Suprapubic skin (tissue), 4 donors: Measurements from ENCODE around the gene PODN. TPM values are rescaled to one million over a fixed set of nuclear protein-coding genes. Genes with fewer than 3 reads are reported as not detected.
A peak's percentile ranks its signal among the peaks of the same experiment; 100 is the strongest.

Experiments
- DNase-seq, 2 donors: peaks; one replicate each; pipeline ENCODE4 v3.0.0-alpha.2; 2019; ENCODE audit warnings: low spot score in 2 of 2
- H3K27ac ChIP-seq: fragments of 200-600 bp; sonication (generic); one replicate; pipeline ENCODE4 v1.5.1; 2019
- H3K27me3 ChIP-seq: fragments of 200-600 bp; sonication (generic); one replicate; pipeline ENCODE4 v1.5.1; 2019
- H3K36me3 ChIP-seq: fragments of 200-600 bp; sonication (generic); one replicate; pipeline ENCODE4 v1.5.1; 2019
- H3K4me1 ChIP-seq: fragments of 200-600 bp; sonication (generic); one replicate; pipeline ENCODE4 v1.5.1; 2019
- H3K4me3 ChIP-seq: fragments of 200-600 bp; sonication (generic); one replicate; pipeline ENCODE4 v1.5.1; 2019; ENCODE audit warnings: mild to moderate bottlenecking
- H3K9me3 ChIP-seq: fragments of 200-600 bp; sonication (generic); one replicate; pipeline ENCODE4 v1.5.1; 2019
- CTCF ChIP-seq, 2 donors: fragments of 200-600 bp in 1 of 2; fragments of 450-650 bp in 1 of 2; sonication (generic) in 1 of 2; IDR thresholded peaks; one replicate each; pipeline ENCODE4 v1.5.1; 2016 to 2019; ENCODE audit warnings: antibody characterized with exemption in 2 of 2, mild to moderate bottlenecking in 1 of 2, moderate library complexity in 1 of 2
- EP300 ChIP-seq: sonication (generic); formaldehyde crosslinking; IDR thresholded peaks from one replicate; pipeline ENCODE4 v1.6.1; 2017; ENCODE audit warnings: antibody characterized with exemption
- POLR2A ChIP-seq, 2 donors: fragments of 450-650 bp; IDR thresholded peaks; one replicate each; pipeline ENCODE4 v1.6.1; 2017; ENCODE audit warnings: antibody characterized with exemption in 2 of 2, mild to moderate bottlenecking in 2 of 2, moderate library complexity in 2 of 2
- POLR2AphosphoS5 ChIP-seq, 3 donors: sonication (generic); formaldehyde crosslinking; IDR thresholded peaks; one replicate each; pipeline ENCODE4 v1.6.1; 2017; ENCODE audit warnings: antibody characterized with exemption in 3 of 3
- WGBS: methylation state at CpG from one replicate; pipeline ENCODE4 v1.1.5; 2018; 5-methylcytosine and 5-hydroxymethylcytosine counted together
- total RNA-seq, 4 donors: library from RNA; depleted of rRNA; stranded (reverse); fragments of >200 nt; gene quantifications; one replicate each; pipeline ENCODE4 v1.1.0, GENCODE V29; 2016

The PODN gene
- total RNA-seq, 4 donors from 2014 or later: 13.9 to 32.8 (median 19.8) TPM

GRCh38 chr1:53125122-53125521, 63.1 kb downstream of the PODN start:
- no peak for TF ChIP-seq POLR2AphosphoS5 (IDR thresholded peaks at IDR 0.05)
- no peak for TF ChIP-seq POLR2A (IDR thresholded peaks at IDR 0.05)
- no peak for TF ChIP-seq EP300
- TF ChIP-seq CTCF (IDR thresholded peaks at IDR 0.05): no peak
- H3K27me3 ChIP-seq: no peaks in the 10 kb centered on the region
- H3K4me3 ChIP-seq: no peak overlapping the region
- H3K27ac ChIP-seq: no peak overlapping the region
- no peaks in the 10 kb centered on the region for H3K9me3 ChIP-seq
- peaks cover 34% of the 10 kb centered on the region for H3K4me1 ChIP-seq
- WGBS: 65% methylated on average over 6 of the region's 6 CpGs
- DNase-seq: no peak
- H3K36me3 ChIP-seq: no peaks in the 10 kb centered on the region

- no peak for DNase-seq
- no peaks in the 10 kb centered on the region for H3K36me3 ChIP-seq
- WGBS: 68% methylated on average over 9 of the region's 10 CpGs
- no peak for TF ChIP-seq EP300
- TF ChIP-seq POLR2AphosphoS5 (IDR thresholded peaks at IDR 0.05): no peak
- TF ChIP-seq CTCF (IDR thresholded peaks at IDR 0.05): no peak
- TF ChIP-seq POLR2A (IDR thresholded peaks at IDR 0.05): no peak
- no peak overlapping the region for H3K4me3 ChIP-seq
- no peaks in the 10 kb centered on the region for H3K27me3 ChIP-seq
- H3K27ac ChIP-seq: peak overlapping the region; percentile 2
- no peaks in the 10 kb centered on the region for H3K9me3 ChIP-seq
- H3K4me1 ChIP-seq: peaks cover 34% of the 10 kb centered on the region
Measured at GRCh38 chr1:53125623-53126360, 63.8 kb downstream of the PODN start.

GRCh38 chr1:53126495-53126894, 64.5 kb downstream of the PODN start:
- Histone ChIP-seq H3K36me3 (no peaks in the 10 kb centered on the region), H3K27me3 (no peaks in the 10 kb centered on the region), H3K4me1 (peaks cover 32% of the 10 kb centered on the region), H3K9me3 (no peaks in the 10 kb centered on the region), H3K27ac (peak overlapping the region; percentile 2), H3K4me3 (no peak overlapping the region)
- DNase-seq: peak; percentile 29 to 34
- TF ChIP-seq CTCF (IDR thresholded peaks at IDR 0.05) (no peak), POLR2A (IDR thresholded peaks at IDR 0.05) (no peak), POLR2AphosphoS5 (IDR thresholded peaks at IDR 0.05) (no peak), EP300 (no peak)
- 67% methylated on average over 1 of the region's 1 CpG for WGBS

- H3K36me3 ChIP-seq: no peaks in the 10 kb centered on the region
- peak; percentile 49 to 52 for DNase-seq
- no peak overlapping the region for H3K27ac ChIP-seq
- peaks cover 22% of the 10 kb centered on the region for H3K4me1 ChIP-seq
- no peaks in the 10 kb centered on the region for H3K27me3 ChIP-seq
- H3K9me3 ChIP-seq: no peaks in the 10 kb centered on the region
- H3K4me3 ChIP-seq: no peak overlapping the region
- TF ChIP-seq EP300 (no peak), POLR2A (IDR thresholded peaks at IDR 0.05) (no peak), CTCF (IDR thresholded peaks at IDR 0.05) (no peak), POLR2AphosphoS5 (IDR thresholded peaks at IDR 0.05) (no peak)
- 90% methylated on average over 5 of the region's 5 CpGs for WGBS
Measured at GRCh38 chr1:53127546-53127945, 65.5 kb downstream of the PODN start.

- DNase-seq: peak in 1 of 2 donors; percentile 21
- TF ChIP-seq POLR2AphosphoS5 (IDR thresholded peaks at IDR 0.05) (no peak), CTCF (IDR thresholded peaks at IDR 0.05) (no peak), EP300 (no peak)
- Histone ChIP-seq H3K36me3 (no peaks in the 10 kb centered on the region), H3K4me3 (no peak overlapping the region), H3K27me3 (no peaks in the 10 kb centered on the region), H3K9me3 (no peaks in the 10 kb centered on the region), H3K4me1 (peaks cover 15% of the 10 kb centered on the region), H3K27ac (no peak overlapping the region)
- WGBS: 88% methylated on average over 4 of the region's 4 CpGs
Measured at GRCh38 chr1:53128401-53128800, 66.4 kb downstream of the PODN start.
